GM18519 (cell line): ENCODE data around the gene GORASP1.
A peak's percentile ranks its signal among the peaks of the same experiment; 100 is the strongest.

ENCODE experiments used
- ATAC-seq: cut with Tn5 transposase; IDR thresholded peaks from one replicate; pipeline ENCODE4 v1.9.1; 2021; ENCODE audit warnings: mild to moderate bottlenecking, moderate library complexity; ENCODE audit not compliant: unreplicated experiment, low FRiP score

Gene GORASP1

DNA sequence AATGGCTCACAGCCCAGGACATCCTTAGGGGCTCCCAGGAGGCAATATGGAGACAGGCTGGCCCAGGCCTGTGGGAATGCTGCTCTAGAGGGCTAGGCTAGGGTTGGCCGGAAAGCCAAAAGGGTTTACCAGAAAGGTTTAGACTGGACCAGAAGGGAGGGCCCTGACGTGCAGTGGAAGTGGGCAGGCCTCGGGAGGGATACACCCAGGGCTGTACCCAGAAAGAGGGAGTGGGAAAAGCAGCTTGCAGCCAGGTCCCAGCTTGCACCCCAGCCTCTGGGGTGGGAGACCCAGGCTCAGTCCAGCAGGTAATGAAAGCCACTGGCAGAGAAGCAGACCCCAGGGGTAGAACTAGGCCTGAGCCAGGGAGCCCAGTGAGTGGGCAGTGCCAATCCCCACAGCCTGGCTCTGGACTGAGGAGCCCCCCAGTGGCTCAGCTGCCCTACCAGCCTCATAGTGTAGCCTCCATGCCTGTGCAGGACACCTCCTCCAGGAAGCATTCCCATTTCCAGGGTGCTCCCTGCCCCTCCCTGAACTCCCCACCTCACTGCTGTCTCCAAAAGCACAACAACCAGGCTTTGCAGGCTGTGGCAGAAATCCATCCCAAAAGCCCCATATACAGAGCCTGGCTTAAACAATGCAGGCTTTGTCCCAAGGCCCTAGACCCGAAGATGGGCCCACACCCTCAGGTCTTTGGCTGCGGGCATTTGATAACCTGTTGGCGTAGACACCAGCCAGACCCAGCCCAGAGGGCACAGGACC, 3.5 kb downstream of the GORASP1 start:
- no peak for ATAC-seq

DNA sequence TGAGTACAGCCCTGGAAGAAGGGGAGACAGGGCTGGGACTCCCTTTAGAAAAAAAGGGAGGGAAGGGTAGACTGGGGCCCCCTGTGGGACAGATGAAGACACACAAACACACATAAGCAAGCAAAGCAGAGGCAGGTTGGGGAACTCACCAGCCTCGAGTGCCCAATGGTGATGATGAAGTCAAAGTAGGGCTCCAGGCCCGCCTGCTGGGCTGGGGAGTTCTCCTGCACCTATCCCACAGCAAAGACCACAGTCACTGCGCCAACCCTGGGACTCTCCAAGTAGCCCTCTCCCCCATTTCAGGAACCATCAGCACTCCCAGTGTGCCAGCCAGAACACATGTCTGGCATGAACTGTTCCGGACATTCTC, 4.1 kb downstream of the GORASP1 start:
- ATAC-seq, result no peak

DNA sequence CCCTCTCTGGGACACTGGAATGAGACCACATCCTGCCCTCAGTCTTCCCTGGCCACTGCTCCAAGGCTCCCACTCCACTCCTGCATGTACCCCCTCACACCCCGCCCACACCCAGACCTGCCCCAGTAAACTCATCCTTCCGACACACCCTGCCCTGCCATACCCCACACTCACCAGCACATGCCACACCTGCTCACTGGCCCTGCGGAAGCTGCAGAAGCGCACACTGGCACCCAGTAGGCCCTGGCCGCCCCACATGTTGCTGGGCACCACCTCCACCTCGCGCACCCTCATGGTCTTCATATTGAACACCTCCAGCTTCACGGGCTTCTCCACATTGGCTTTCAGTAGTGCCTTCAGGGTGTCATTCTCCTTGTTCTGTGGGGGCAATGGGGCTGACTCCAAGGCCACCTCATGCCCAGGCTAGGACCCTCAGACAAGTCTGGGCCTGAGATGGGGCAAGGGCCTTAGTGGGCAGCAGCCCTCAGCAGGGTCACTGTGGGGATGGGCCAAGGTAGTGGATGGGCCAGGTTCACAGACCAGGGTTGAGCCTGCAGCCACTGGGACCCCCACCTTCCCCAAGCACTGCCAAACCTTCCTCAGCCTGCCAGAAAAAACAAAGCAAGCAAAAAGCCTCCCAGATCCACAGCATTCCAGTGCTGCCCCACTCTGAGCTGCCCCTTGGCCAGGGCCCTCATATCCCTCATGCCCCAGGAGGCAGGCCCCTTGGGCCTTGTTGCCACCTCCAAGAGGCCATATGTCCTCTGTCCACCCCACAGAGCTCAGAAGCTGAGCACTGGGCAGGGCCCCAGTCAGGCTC, 4.7 kb downstream of the GORASP1 start:
- no peak for ATAC-seq

DNA sequence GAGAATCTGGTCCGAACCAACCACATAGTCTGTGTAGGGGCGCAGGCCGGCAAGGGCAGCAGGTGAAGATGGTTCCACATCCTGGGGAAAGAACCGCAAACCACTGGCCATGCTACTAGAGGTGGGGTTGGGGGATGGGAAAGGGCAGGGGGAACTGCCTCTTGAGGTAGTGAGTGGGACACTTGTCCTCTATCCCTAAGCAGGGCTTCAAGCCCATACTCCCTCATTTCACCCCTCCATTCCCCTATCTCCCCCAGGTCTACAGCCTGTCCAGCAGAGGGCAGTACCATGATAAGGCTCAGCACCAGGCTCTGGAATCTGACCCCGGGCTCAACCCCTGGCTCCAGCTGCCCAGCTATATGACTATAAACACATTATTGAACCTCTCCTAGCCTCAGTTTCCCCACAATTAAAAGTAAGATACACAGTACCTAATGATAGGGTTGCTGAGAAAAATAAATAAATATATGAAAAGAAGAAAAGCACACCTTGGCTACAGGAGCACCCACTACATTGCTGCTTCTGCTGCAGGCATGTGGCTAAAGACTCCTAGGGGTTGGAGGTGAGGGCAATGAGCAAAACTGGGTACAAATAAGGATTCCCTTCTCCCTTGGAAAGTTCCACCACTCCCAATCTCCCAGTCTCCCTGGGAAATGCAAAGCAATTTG, 6.3 kb downstream of the GORASP1 start:
- peak; percentile 46 for ATAC-seq

DNA sequence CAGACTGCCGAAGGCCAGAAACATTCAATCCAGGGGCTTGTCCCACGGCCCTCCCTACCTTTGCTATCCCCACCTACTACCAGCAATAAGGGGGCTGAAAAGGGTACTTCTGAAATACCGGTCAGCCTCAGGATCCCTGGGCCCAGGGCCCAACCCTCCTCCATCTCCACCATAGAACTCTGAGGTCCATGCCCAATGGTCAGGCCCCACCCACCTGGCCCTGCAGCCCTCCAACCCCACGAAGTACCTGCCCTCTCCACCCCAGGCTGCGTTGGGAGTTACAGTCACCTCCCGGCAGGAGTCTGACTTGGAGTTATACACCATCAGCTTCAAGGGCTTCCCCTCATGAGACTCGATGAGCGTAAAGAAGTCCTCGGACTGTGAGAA, 6.9 kb downstream of the GORASP1 start:
- no peak for ATAC-seq

DNA sequence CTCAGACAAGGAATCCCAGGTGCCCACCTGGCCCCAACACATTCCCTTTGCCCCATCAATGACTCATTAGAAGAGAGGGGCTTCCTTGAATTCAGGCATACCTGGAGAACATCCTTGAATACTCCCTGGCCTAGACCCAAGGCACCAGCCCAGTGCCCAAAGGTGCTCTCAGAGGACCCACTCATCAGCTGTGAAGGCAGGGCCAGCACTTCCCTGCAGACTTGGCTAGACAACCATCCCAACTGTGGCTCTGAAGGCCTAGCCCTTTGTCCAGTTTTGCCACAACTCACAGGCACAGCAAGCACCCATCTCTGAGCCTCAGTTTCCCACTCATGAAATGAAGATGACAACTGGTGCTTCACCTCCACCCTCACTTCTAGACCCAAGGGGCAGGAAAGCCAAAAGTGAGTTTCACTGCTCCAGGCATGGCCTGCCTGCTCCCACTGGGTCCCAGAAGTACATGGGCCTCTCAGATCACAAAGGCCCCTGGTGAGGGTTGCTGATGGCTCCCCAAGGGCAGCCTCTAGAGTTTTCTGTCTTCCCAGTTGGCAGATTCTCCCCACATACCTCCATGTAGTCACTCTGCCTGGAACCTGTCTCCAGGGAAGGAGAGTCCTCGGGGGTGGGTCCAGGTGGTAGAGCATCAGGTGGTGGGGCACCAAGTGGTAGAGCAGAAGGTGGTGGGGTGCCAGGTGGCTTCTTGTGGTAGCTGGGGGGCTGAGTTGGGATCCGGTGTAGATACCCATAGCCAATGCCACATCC, 7.5 kb downstream of the GORASP1 start:
- ATAC-seq, result no peak

DNA sequence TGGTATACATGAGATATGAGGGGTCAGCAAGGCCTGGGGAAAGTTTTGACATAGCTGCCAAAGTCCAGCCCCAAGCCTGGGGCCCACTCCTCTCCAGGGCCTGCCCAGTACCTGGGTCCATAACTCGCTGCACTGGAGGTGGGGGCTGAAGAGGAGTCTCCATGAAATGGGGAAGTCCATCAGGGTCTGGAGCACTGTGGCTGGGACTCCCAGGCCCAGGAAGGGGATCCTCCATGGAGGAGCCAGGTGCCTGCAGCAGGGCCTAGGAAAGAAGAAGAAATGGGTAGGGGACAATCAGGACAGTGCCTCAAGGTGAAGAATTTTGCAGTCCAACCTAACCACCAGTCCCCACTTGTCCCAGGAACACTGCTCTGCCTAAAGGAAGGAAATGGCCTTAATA, 8.2 kb downstream of the GORASP1 start:
- ATAC-seq, result no peak

DNA sequence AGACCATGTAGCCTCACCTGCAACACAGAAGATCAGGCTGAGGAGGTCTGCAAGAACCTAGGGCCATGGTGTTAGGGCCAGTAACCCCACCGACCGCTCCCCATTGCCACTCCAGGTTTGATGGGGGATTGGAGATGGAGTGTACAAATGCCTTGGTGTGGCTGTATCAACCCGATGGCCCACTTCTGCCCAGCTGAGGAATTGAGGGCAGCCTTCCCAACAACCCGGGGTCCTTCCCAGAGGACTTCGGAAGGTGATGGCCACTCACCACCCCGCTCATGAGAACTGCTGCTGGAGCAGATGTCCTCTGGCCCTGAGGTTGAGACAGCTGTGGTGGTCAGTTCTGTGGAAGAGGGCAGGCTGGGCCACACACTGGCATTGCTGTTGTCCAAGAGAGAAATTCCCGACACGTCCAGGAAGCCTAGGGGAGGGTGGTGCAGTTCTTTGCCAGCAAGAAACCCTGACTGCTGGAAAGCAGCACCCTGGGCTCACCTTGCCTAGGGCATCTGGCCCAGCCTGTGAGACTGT, 8.9 kb downstream of the GORASP1 start:
- ATAC-seq, result no peak

DNA sequence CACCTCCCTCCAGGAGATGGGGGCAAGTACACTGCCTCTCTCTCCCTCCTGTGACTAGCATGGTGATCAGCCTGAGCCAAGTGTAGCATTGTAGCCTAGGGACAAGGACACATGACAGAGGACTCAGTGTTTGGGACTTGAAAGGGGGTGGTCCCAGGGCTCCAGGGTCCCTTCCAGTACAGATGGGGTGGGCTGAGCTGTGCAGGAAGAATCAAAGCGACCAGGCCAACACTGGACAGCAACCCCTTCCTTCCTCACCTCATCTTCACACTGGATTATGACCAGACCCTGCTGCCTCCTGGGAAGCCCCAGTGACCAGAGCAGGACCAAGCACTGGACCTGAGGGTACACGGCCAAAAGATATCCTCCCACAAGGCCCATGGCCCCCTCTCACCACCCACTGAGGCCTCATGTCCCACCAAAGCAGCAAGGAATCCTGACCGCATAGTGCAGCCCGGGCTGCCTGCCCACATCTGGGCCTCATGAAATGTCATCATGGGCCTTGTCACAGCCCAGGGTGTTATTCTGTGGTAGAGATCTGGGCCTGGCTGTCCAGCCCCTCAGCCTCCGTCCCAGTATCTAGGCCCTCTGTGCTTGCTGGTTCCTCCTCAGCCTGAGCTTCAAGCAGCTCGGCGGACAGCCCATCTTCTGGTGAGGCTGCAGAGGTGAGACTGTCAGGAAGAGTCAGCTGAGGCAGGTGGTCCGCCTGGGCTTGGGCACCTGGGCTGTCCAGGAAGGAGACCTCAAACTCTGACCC, 9.5 kb downstream of the GORASP1 start:
- no peak for ATAC-seq

DNA sequence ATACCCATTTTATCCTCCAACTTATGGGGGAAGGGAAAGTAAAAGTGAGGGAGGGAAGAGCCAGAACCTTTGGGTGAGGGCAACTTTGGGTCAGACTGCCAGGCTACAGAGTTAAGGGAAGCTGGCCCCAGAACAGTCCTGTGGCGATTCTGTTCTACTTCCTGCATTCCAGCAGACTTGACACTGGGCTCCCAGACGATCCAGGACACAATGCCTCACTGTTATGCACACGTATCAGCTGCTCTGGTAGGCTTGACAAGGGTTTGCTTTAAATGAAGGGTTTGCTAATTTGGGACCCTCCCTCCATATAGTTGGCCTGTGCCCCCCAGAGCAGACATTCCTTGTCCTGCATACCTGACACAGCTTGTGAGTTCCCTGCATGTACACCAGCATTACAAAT, 10.7 kb downstream of the GORASP1 start:
- no peak for ATAC-seq

DNA sequence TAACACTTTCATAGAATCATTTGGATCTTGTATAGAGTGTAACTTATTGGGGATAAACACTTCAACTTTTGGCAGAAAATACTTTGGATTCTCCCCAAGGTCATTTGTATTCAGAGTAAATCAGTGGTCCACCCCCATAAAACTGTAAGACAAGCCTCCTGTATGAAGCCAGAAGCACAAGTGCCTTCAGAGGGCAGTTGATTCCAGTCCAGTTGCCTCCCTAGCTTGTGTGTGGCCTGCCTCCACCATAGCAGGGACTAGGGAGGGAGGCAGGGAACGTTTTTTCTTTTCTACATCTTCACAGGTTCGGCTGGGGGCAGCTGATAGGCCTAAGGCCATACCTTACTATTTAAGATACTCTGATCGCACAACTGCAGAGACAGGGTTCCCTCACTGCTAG, 11.6 kb downstream of the GORASP1 start:
- ATAC-seq, result no peak

DNA sequence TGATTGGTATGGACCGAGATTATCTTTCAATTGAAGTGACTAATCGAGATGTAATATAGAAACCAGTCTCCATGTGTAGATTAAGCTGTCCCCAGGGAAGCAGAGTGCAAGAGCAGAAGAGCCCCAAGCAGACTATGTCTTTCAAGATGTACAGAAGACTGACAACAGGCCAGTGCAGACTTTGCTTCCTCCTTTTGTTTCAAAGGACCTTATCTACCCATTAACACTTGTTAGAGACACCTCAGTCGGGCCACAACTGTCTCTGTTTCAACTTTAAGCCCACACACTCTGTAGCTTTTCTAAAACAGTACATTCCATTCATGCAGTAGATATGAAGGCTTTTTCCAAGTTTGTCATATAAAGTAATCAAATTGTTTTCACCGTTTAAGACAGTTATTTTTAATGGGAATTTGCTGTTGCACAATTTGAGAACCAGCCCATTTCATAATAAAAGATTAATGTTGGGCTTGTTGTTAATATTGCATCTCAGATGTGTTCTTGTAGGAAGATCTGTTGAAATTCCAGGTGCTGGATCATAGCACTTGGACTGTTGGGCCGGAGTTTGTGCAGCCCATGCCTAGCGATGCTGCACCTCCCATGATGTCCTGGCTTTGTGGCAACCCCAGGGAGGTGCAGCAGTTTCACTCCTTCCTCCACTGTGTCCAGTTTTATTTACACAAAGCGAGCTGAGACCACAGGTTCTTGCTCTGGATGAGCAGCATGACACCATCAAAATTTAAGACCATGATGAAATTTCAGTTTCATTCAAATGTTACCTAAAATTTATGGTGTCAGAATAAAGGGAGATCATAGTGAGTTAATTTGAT, 12.4 kb downstream of the GORASP1 start:
- ATAC-seq, result no peak

DNA sequence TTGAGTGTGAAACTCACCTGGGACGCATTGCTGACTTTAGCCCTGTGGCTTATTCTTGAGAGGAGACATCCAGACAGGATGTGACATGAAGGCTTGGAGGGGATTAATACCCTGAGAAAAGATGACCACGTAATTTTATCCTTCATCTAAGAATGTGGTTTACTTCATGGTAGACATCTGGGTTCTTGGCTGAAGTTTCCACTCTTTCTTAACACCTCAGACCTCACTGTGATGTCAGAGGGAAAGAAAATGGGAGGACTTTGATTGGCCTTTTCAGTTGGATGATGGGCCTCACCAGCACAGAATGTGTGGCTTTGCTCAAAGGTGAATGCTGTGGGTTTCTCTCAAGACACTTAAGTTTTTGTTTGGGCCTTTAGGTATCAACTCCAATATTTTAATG, 16.5 kb downstream of the GORASP1 start:
- no peak for ATAC-seq

DNA sequence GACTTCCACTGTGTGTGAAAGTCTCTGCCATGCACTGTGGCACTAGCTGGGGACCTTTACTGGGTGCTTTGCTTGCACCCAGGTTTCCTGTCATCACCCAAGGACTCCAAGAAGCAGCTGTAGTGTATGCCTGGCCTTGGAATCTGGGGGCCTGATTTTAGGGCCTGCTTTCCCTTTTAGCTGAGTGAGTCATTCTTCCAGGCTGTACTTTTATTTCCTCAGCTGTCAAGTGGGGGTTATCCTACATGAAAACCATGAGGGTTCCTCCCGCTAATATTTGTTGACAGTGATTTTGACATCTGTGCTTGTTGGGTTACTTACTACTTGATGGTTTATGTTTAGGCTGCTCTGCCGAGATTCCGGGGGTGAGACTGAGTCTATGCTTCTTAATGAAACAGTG, 18.5 kb downstream of the GORASP1 start:
- no peak for ATAC-seq

DNA sequence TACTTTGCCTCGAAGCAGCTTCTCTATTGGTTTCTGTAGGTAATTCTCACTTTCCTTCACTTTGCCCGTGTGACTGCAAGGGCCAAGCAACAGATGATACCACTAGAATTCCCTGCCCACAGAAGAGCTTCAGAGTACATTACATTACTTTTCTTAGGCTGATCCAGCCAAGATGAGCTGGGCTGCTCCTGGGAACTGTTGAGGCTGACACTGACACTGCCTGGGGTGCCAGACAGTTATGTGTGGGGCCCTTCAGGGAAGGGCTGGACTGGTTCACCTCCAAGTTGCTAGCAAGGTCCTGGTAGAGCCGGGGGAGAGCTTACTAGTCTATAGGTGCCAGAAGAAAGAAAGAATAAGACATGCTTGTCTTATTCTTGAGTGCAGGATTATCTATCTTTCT, 19.0 kb downstream of the GORASP1 start:
- no peak for ATAC-seq

DNA sequence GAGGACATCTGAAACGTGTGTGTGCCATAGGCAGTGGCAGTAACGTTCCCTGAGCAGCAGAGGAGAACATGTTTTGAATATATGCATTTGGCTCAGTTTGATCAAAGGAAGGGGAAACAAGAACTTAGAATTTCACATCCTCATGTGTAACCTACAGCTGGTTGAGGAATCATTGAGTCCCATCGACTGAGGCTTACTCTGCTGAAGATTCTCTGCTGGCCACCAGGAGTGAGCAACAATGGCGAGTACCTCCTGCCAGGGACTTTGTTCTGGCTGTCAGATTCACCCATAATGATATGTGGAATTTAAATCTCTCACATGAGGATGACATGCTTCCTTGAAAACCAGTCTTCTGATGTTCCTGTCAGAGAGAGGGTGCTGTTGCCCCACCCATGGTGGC, 21.3 kb downstream of the GORASP1 start:
- ATAC-seq, result no peak

DNA sequence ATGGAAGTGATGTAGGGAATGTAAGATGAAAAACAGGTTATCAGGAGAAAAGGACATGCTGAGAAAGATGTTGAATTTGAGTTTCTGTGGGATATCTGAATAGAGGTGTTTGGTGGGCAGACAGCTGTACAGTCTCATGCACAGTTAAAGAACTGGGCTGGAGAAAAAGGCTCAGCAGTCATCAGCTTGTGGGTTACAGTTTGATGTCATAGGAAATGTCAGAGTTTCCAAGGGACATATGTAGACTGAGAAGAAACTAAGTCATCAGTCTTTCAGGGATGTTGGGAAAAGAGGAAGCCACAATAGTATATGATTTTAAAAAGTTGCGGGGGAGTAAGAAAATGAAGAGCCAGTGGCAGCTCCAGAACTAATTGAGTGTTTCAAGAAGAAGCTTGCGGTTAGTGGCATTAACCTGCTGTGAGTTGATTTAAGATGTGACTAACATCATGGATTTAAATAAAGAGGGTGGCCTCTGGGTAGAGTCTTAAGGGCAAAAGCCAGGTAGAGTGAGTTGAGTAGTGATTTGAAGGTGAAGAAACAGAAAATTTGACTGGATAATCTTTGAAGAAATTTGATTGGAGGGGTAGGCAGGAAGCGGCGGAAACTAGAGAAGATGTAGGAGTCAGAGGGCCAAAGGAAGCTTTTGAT, 24.6 kb downstream of the GORASP1 start:
- ATAC-seq, result no peak

DNA sequence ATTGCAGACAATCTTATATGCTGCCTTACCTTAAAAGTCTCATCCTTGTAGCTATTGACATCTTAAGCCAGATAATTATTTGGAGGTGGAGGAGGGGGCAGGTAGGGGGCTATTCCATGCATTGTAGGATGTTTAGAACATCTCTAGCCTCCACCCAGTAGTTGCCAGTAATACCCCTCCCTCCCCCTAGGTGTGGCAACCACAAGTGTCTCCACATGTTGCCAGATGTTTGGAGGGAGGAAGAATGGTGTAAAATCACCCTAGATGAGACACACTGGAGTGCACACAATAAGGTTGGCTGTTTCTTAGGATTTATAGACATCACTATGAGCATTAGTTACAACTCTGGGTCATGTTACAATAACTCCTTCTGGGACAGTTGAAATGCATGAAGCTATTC, 27.4 kb downstream of the GORASP1 start:
- no peak for ATAC-seq

DNA sequence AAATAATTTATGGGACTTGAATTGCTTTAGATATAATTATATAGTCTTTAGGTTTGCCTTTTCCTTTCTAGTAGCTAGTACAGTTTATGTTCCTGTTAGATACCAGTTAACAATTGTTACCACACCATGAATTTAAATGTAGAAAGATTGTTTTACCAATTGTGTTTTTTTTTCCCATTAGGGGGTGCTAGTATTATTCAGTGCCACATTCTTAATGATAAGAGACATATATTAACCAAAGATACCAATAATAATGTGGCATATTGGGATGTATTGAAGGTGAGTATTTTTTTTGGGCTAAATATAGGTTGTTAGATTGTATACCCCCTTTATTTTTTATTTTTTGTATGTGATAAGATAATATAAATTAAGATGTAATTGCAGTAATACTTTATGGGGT, 27.9 kb downstream of the GORASP1 start:
- ATAC-seq, result no peak
